ENCODE measurements around the gene EPB41L1. TPM values are rescaled to one million over a fixed set of nuclear protein-coding genes. Genes with fewer than 3 reads are reported as not detected.

The EPB41L1 gene
- total RNA-seq, 1 experiment from 2014 or later, result 8.6 TPM

DNA sequence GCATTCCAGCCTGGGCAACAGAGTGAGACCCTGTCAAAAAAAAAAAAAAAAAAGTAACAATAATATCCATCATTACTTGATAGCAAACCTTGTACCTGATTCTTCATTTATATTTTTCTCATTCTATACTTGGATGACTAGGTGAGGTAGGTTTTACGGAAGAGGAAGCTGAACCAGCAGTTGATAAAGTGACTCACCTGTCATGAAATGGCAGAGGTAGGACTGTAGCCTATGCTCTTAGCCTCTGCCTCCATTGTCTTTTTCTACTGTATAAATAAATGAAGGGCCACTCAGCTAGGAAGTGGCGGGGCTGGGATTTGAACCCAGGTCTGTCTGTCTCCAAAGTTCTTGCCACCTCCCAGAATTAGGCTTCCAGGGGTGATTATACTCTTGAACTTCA lies 20.7 kb upstream of the EPB41L1 start:
- ChIA-PET CTCF (no interaction called here), POLR2A (interaction anchor here (0.7 kb wide), 1 partner anchor 157 kb away, joined by 9 read pairs; no protein-coding TSS in a partner anchor)
- TF ChIP-seq TCF7L2 (IDR thresholded peaks at IDR 0.05; ENCODE audit: low read depth, low read length) (no peak), SIN3A (IDR thresholded peaks at IDR 0.05; ENCODE audit: borderline replicate concordance, insufficient read depth, low read depth, low read length) (no peak), POLR2AphosphoS5 (IDR thresholded peaks at IDR 0.05; ENCODE audit: low read depth, low read length) (no peak)
- TF ChIP-seq, protein P1, sequence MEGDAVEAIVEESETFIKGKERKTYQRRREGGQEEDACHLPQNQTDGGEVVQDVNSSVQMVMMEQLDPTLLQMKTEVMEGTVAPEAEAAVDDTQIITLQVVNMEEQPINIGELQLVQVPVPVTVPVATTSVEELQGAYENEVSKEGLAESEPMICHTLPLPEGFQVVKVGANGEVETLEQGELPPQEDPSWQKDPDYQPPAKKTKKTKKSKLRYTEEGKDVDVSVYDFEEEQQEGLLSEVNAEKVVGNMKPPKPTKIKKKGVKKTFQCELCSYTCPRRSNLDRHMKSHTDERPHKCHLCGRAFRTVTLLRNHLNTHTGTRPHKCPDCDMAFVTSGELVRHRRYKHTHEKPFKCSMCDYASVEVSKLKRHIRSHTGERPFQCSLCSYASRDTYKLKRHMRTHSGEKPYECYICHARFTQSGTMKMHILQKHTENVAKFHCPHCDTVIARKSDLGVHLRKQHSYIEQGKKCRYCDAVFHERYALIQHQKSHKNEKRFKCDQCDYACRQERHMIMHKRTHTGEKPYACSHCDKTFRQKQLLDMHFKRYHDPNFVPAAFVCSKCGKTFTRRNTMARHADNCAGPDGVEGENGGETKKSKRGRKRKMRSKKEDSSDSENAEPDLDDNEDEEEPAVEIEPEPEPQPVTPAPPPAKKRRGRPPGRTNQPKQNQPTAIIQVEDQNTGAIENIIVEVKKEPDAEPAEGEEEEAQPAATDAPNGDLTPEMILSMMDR (IDR thresholded peaks at IDR 0.05), result no peak
- TF ChIP-seq, protein P2, sequence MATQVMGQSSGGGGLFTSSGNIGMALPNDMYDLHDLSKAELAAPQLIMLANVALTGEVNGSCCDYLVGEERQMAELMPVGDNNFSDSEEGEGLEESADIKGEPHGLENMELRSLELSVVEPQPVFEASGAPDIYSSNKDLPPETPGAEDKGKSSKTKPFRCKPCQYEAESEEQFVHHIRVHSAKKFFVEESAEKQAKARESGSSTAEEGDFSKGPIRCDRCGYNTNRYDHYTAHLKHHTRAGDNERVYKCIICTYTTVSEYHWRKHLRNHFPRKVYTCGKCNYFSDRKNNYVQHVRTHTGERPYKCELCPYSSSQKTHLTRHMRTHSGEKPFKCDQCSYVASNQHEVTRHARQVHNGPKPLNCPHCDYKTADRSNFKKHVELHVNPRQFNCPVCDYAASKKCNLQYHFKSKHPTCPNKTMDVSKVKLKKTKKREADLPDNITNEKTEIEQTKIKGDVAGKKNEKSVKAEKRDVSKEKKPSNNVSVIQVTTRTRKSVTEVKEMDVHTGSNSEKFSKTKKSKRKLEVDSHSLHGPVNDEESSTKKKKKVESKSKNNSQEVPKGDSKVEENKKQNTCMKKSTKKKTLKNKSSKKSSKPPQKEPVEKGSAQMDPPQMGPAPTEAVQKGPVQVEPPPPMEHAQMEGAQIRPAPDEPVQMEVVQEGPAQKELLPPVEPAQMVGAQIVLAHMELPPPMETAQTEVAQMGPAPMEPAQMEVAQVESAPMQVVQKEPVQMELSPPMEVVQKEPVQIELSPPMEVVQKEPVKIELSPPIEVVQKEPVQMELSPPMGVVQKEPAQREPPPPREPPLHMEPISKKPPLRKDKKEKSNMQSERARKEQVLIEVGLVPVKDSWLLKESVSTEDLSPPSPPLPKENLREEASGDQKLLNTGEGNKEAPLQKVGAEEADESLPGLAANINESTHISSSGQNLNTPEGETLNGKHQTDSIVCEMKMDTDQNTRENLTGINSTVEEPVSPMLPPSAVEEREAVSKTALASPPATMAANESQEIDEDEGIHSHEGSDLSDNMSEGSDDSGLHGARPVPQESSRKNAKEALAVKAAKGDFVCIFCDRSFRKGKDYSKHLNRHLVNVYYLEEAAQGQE (IDR thresholded peaks at IDR 0.05; ENCODE audit: insufficient read depth in 1 of 2, low read depth in 2 of 2, low read length in 1 of 2), result no peak
- BruUV-seq (replicated peaks), result no TSS peak
- ATAC-seq (no peak), DNase-seq (ENCODE audit: low read depth, low spot score) (no peak)
- in situ Hi-C loops (cut with HindIII; ENCODE audit: low pct_unique_long_range_greater_than_20kb, low sequenced_read_pairs), result no loop called here
- intact Hi-C loops (cut with micrococcal nuclease; ENCODE audit: unreplicated experiment), result no loop called here
- Histone ChIP-seq H3K4me3 (ENCODE audit: low read depth in 2 of 2, low read length in 2 of 2) (no peak overlapping the region), H3K27me3 (ENCODE audit: control insufficient read depth, insufficient read depth, low read length) (no peaks in the 10 kb centered on the region), H3K27ac (ENCODE audit: low read length) (no peak overlapping the region), H3K36me3 (ENCODE audit: control insufficient read depth, insufficient read depth, low read length) (no peaks in the 10 kb centered on the region), H3K4me1 (ENCODE audit: control insufficient read depth, insufficient read depth, low read length) (no peaks in the 10 kb centered on the region), H3K9me3 (ENCODE audit: control insufficient read depth, insufficient read depth, low read depth, low read length) (no peaks in the 10 kb centered on the region)

DNA sequence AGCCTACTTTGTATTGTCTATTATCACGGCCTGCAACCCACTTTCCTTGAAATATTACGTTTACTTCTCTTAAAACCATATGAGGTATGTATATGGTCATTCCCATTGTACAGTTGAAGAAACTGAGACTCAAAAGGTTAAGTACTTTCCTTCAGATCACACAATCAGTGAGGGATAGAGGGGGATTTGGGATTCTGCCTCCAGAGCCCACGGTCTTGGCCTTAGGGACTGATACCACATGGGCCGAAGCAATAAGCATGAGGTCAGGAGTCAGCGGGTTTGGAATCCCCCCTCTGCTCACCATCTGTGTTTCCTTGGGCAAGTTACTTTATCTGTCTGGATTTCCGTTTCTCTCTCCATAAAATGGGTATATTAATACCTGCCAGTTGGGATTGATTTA lies 19.4 kb upstream of the EPB41L1 start:
- no TSS peak for BruUV-seq (replicated peaks)
- Histone ChIP-seq H3K9me3 (ENCODE audit: control insufficient read depth, insufficient read depth, low read depth, low read length) (no peaks in the 10 kb centered on the region), H3K4me3 (ENCODE audit: low read depth in 2 of 2, low read length in 2 of 2) (no peak overlapping the region), H3K36me3 (ENCODE audit: control insufficient read depth, insufficient read depth, low read length) (no peaks in the 10 kb centered on the region), H3K27me3 (ENCODE audit: control insufficient read depth, insufficient read depth, low read length) (no peaks in the 10 kb centered on the region), H3K4me1 (ENCODE audit: control insufficient read depth, insufficient read depth, low read length) (no peaks in the 10 kb centered on the region), H3K27ac (ENCODE audit: low read length) (no peak overlapping the region)
- in situ Hi-C loops (cut with HindIII; ENCODE audit: low pct_unique_long_range_greater_than_20kb, low sequenced_read_pairs), result no loop called here
- intact Hi-C loops (cut with micrococcal nuclease; ENCODE audit: unreplicated experiment), result no loop called here
- no peak for TF ChIP-seq SIN3A (IDR thresholded peaks at IDR 0.05; ENCODE audit: borderline replicate concordance, insufficient read depth, low read depth, low read length)
- TF ChIP-seq TCF7L2 (IDR thresholded peaks at IDR 0.05; ENCODE audit: low read depth, low read length), result no peak
- TF ChIP-seq, protein P1 (IDR thresholded peaks at IDR 0.05), result no peak
- TF ChIP-seq, protein P2 (IDR thresholded peaks at IDR 0.05; ENCODE audit: insufficient read depth in 1 of 2, low read depth in 2 of 2, low read length in 1 of 2), result no peak
- TF ChIP-seq POLR2AphosphoS5 (IDR thresholded peaks at IDR 0.05; ENCODE audit: low read depth, low read length), result no peak
- ChIA-PET CTCF (interaction anchor here (0.7 to 5.6 kb wide), 2 partner anchors 9 to 142 kb away, joined by 3 to 121 read pairs; no protein-coding TSS in a partner anchor), POLR2A (no interaction called here)
- ATAC-seq (no peak), DNase-seq (ENCODE audit: low read depth, low spot score) (no peak)

Measured in Panc1 (cell line).